GM19328 (cell line): ENCODE results near the gene RPS27.
"Not testable (repeated sequence)": the region's sequence is repeated elsewhere in the genome, so short reads cannot be mapped to it uniquely, and the experiment has no call there.

Experiments used
- ATAC-seq: cut with Tn5 transposase; IDR thresholded peaks from one replicate; pipeline ENCODE4 v1.9.1; 2021; ENCODE audit warnings: mild to moderate bottlenecking, moderate library complexity; ENCODE audit not compliant: unreplicated experiment

The RPS27 gene

GRCh38 chr1:153985341-153985912, 5.1 kb upstream of the RPS27 start:
- no peak for ATAC-seq

GRCh38 chr1:153985941-153986761, 4.4 kb upstream of the RPS27 start, which contains the start of gene RAB13:
Gene RAB13 (minus strand): TSS chr1:153986339. CDS start chr1:153986236, 103 bp downstream.
- no peak for ATAC-seq

- no peak for ATAC-seq
Observed at GRCh38 chr1:153987621-153988020, 2.9 kb upstream of the RPS27 start.

- no peak for ATAC-seq
Observed at GRCh38 chr1:153991151-153991630, 629 bp downstream of the RPS27 start.

- ATAC-seq = no peak
Observed at GRCh38 chr1:153991806-153992205, 1.2 kb downstream of the RPS27 start.

- ATAC-seq = no peak
Observed at GRCh38 chr1:153995202-153995601, 4.6 kb downstream of the RPS27 start.

GRCh38 chr1:153995640-153996039, 5.1 kb downstream of the RPS27 start:
- ATAC-seq = no peak

GRCh38 chr1:153996882-153997281, 6.3 kb downstream of the RPS27 start:
- ATAC-seq = not testable (repeated sequence)

- ATAC-seq = no peak
Observed at GRCh38 chr1:154000420-154000819, 9.9 kb downstream of the RPS27 start.

GRCh38 chr1:154006136-154006535, 15.6 kb downstream of the RPS27 start:
- no peak for ATAC-seq

- ATAC-seq = no peak
Observed at GRCh38 chr1:154012129-154012528, 21.6 kb downstream of the RPS27 start.

GRCh38 chr1:154012543-154012942, 22.0 kb downstream of the RPS27 start:
- not testable (repeated sequence) for ATAC-seq

GRCh38 chr1:154014154-154014907, 23.8 kb downstream of the RPS27 start:
- no peak for ATAC-seq

GRCh38 chr1:154019269-154019668, 28.7 kb downstream of the RPS27 start:
- no peak for ATAC-seq

GRCh38 chr1:154019940-154020339, 29.4 kb downstream of the RPS27 start:
- ATAC-seq = no peak

- not testable (repeated sequence) for ATAC-seq
Observed at GRCh38 chr1:154033697-154034096, 43.1 kb downstream of the RPS27 start.
